ENCODE results near the gene P2RX2.

DNA sequence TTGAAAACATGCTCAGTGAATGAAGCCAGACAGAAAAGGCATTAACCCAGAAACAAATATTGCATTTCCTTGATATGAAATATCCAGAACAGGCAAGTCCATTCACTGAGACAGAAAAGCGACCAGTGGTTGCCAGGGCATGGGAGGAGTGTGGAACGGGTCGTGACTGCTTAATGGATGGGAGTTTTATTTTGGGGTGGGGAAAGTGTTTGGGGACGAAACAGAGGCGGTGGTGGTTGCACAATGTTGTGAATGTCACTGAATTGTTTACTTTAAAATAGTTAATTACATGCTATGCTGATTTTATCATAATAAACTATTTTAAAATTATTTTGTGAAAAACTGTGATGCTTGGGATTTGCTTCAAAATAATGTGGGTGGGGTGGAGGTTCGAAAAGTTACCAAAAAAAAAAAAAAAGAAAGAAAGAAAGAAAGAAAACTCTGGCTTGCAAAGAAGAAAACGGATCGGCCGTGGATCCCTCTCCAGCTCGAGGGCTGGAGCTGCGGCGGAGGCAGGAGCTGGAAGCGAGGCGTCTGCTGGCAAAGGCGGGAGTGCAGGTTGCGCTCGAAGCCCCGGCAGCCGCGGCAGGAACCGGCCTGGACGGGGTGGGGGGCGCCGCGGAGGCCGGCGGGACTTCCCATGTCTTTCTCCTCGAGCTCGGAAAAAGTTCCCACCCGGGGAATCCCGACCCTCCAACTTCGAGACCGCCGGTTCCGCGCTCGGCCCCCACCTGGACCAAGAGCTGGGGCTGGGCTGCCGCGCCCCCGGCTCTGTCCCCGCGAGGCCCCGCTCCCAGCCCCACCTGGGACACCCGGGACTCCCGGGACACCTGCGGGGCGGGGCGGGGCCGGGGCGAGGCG is 524 bp upstream of the P2RX2 start:
- TF ChIP-seq POLR2AphosphoS5 (IDR thresholded peaks at IDR 0.05; ENCODE audit: low read depth, low read length) (no peak), EZH2 (IDR thresholded peaks at IDR 0.05) (no peak), SP1 (IDR thresholded peaks at IDR 0.05; ENCODE audit: low read depth) (no peak), CEBPB (IDR thresholded peaks at IDR 0.05; ENCODE audit: low read depth) (no peak), POLR2A (IDR thresholded peaks at IDR 0.05; ENCODE audit: borderline replicate concordance, extremely low read depth, insufficient read depth, insufficient read length) (no peak), EGR1 (IDR thresholded peaks at IDR 0.05; ENCODE audit: low read depth) (no peak), RAD21 (IDR thresholded peaks at IDR 0.05; ENCODE audit: low read depth) (no peak), SIN3A (IDR thresholded peaks at IDR 0.05; ENCODE audit: low read depth) (no peak), TCF7L2 (IDR thresholded peaks at IDR 0.05; ENCODE audit: borderline replicate concordance, extremely low read depth, insufficient read depth, insufficient read length) (no peak), JUND (IDR thresholded peaks at IDR 0.05) (no peak), YY1 (IDR thresholded peaks at IDR 0.05; ENCODE audit: extremely low read depth, insufficient replicate concordance, low read depth, low read length) (no peak)
- TF ChIP-seq, protein P1, sequence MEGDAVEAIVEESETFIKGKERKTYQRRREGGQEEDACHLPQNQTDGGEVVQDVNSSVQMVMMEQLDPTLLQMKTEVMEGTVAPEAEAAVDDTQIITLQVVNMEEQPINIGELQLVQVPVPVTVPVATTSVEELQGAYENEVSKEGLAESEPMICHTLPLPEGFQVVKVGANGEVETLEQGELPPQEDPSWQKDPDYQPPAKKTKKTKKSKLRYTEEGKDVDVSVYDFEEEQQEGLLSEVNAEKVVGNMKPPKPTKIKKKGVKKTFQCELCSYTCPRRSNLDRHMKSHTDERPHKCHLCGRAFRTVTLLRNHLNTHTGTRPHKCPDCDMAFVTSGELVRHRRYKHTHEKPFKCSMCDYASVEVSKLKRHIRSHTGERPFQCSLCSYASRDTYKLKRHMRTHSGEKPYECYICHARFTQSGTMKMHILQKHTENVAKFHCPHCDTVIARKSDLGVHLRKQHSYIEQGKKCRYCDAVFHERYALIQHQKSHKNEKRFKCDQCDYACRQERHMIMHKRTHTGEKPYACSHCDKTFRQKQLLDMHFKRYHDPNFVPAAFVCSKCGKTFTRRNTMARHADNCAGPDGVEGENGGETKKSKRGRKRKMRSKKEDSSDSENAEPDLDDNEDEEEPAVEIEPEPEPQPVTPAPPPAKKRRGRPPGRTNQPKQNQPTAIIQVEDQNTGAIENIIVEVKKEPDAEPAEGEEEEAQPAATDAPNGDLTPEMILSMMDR (IDR thresholded peaks at IDR 0.05 in 2 of 3, conservative IDR thresholded peaks at IDR 0.05 in 1 of 3; ENCODE audit: borderline replicate concordance in 1 of 3, insufficient read depth in 1 of 3, low read depth in 2 of 3, low read length in 2 of 3) = no peak
- TF ChIP-seq, protein P2, sequence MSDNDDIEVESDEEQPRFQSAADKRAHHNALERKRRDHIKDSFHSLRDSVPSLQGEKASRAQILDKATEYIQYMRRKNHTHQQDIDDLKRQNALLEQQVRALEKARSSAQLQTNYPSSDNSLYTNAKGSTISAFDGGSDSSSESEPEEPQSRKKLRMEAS (IDR thresholded peaks at IDR 0.05) = no peak
- TF ChIP-seq, protein P3, sequence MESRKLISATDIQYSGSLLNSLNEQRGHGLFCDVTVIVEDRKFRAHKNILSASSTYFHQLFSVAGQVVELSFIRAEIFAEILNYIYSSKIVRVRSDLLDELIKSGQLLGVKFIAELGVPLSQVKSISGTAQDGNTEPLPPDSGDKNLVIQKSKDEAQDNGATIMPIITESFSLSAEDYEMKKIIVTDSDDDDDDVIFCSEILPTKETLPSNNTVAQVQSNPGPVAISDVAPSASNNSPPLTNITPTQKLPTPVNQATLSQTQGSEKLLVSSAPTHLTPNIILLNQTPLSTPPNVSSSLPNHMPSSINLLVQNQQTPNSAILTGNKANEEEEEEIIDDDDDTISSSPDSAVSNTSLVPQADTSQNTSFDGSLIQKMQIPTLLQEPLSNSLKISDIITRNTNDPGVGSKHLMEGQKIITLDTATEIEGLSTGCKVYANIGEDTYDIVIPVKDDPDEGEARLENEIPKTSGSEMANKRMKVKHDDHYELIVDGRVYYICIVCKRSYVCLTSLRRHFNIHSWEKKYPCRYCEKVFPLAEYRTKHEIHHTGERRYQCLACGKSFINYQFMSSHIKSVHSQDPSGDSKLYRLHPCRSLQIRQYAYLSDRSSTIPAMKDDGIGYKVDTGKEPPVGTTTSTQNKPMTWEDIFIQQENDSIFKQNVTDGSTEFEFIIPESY (IDR thresholded peaks at IDR 0.05; ENCODE audit: extremely low read depth, insufficient replicate concordance, low read length) = no peak

Measured in HCT116 (cell line).